NCI-H2081 (cell line): ENCODE measurements around the gene OSBPL1A.
A peak's percentile ranks its signal among the peaks of the same experiment; 100 is the strongest.
"Not testable (repeated sequence)": the region's sequence is repeated elsewhere in the genome, so short reads cannot be mapped to it uniquely, and the experiment has no call there.

Source experiments
- DNase-seq, 2 experiments: peaks; one replicate each; lab custom pipeline; 2025; lab: John Stamatoyannopoulos, UW

Gene OSBPL1A

GRCh38 chr18:24187049-24187448 is 210.6 kb downstream of the OSBPL1A start:
- no peak for DNase-seq

DNA sequence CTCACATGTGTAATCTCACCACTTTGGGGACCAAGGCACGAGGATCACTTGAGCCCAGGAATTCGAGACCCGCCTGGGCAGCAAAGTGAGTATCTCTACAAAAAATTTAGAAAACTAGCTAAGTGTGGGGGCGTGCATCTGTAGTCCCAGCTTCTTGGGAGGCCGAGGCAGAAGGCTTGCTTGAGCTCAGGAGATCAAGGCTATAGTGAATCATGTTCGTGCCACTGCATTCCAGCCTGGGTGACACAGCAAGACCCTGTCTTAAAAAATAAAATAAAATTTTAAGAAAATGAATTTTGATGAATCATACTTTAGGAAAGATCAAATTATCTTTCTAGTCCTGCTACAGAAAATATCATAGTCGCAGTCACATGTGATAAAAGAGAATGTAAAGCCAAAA is 211.8 kb downstream of the OSBPL1A start:
- no peak for DNase-seq

DNA sequence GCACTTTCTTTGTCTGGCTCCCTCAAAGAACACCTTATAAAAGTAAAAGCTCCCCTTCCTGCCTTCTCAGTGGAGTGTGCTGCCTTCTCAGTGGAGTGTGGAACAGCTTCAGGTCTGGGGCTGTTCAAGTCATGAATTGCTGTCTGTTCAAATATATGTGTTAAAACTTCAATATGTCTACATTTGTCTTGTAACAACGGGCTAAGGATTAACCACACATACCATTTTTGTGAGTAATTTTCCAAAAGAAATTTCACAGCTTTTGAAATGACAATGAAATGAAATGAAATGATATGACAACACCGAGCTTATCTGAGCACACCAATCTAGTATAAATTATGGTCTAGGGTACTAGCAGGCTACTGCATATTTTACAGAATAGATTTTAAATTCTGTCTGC is 215.8 kb downstream of the OSBPL1A start:
- no peak for DNase-seq

- DNase-seq = no peak
Observed at GRCh38 chr18:24180048-24180447, 217.6 kb downstream of the OSBPL1A start.

DNA sequence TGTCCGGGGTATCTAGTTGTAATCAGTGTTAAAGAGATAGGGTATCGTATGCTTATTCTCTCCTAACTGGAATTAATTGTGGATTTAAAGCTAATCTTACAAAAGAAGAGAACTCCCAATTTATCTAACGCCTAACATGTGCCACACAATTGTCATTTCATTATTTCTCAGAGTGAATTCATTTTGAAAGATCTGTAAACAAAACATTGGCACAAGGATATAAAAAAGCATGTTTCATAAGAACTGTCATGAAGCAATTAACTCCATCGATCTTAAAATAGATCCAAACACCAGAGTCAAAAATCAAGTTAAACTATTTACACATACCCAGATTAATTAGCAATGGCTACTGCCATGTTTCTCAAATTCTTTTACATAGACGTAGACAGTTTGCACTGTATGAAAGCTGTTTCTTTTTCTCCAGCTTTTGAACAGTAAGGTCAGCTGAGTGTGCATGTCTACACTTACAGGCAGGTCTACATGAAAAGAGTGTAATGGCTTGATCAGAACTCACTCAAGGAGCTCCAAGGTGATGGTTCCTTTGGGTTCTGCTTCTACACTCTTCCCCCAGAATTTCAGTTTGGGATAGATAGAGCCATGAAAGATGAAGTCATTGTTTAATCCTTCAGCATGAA is 220.0 kb downstream of the OSBPL1A start:
- DNase-seq = no peak

DNA sequence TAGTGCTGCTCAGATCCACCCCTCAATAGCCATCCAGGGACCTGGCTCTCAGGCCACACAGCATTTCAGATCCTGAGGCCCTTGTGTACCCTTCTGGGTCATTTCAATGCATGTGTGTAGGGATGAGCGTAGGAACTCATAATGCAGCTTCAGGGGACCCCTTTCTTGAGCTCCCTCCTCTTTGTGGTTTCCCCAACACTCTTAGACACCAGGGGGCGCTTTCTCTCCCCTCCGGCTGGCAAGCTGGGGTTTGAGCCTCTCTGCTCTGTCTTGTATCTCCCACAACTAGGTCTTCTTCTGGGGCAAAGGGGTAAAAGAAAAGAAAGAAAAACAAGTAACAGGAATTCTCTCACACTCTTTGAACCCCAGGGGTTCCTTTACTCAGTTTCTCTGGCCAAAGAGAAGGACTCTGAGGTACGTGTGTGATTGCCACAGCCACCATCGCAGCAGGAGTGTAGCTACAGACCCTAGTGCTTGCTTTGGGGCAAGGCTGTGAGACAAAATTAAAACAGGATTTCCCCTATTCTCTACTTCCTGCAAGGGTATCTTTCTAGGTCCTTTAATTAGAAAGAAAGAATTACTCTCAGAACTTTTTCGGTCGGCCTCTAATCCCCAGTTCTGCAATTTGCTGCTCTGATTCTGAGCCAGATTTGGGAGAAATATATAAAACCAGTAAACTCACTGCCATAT is 220.8 kb downstream of the OSBPL1A start:
- peak; percentile 12 to 34 for DNase-seq

GRCh38 chr18:24173997-24174396 is 223.6 kb downstream of the OSBPL1A start:
- no peak for DNase-seq

DNA sequence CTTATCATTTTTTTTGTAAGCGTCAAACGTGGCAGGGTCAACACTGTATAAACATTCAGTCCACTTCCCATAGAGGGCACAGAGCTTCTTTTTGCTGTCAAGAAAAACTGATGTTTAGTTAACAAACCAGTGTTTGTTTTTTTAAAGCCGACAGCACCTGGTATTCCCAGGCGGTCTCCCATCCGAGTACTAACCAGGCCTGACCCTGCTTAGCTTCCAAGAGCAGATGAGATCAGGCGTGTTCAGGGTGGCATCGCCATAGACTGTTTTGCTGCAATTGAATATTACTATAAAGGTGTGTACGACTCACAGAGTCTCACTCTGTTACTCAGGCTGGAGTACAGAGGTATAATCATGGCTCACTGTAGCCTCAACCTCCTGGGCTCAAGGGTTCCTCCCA is 227.3 kb downstream of the OSBPL1A start:
- DNase-seq = no peak

DNA sequence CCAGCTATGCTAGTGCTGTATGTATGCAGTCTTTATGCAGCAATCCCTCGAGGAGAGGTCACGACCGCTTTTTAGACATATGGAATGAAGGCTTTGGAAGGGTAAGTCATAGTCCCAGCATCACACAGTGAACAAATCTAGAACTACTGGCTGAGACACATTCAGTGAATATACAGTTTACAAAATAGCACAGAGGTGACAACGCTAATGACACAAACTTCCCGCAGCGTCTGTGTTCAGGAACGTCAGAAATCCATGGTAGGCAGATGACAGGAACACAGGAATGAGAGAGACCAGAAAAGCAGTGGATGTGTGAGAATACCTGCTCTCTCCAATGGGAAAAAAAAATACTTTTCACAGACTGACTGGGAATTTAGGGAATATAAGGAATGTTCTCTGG is 229.1 kb downstream of the OSBPL1A start:
- no peak for DNase-seq

DNA sequence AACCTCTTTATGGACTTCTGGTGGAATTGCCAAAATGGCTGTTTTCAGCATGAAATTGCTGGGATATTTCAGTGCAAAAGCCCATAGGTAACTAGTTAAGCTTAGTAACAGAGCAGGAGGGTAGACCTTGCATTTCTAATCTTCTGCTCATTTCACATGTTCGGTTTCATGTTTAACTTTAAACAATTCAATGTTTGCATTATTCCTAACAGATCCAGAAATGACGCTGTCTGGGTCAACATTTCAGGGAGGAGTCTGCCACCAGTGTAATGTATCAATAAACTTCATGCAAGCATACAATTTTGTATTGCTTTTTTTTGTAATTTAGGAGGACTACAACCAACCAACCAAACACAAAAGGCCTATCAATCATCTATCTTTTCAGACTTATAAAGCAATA is 236.3 kb downstream of the OSBPL1A start:
- no peak for DNase-seq

- no peak for DNase-seq
Observed at GRCh38 chr18:24160086-24160485, 237.5 kb downstream of the OSBPL1A start.

DNA sequence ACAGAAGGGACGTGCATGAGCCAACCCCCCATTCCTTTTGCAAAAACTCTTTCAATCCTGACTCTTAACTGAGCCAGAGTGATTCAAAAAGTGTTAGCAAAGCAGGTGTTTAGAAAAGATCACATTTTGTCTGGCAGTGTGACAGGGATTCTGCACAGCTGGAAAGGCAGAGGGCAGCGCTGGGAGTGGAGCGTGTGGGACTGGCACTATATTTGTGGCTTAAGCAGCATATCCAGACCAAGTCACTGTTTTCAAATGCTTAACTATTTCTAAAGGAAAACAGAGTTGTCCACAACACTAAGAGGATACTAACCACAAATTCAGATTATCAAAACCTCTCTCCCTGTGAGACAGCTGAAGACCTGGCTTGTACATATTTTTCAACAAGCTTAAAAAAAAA is 239.8 kb downstream of the OSBPL1A start:
- no peak for DNase-seq

GRCh38 chr18:24153397-24153796 is 244.2 kb downstream of the OSBPL1A start:
- no peak for DNase-seq

GRCh38 chr18:24149591-24149990 is 248.0 kb downstream of the OSBPL1A start:
- not testable (repeated sequence) for DNase-seq

DNA sequence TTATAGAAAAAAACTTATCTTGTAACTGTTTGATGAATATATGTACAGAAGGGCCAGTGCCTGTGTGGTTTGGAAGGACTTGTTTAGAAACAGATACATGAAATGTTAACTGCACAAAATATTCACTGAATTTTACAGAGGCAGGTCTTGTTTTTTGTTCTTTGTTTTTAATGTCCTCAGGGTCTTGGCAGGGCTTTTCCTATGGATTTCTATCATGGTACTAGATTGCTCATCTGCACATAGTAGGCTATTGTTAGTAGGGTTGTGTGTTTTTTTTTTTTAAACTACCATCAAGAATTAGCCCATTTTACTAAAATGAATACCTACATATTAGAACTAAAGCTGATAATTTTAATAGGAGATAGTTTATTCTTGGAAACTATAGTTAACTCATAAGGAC is 255.2 kb downstream of the OSBPL1A start:
- no peak for DNase-seq

GRCh38 chr18:24140697-24141096 is 256.9 kb downstream of the OSBPL1A start:
- DNase-seq = no peak

- DNase-seq = peak; percentile 91 to 92
Observed at GRCh38 chr18:24138789-24139616, 258.6 kb downstream of the OSBPL1A start, which contains the start of gene CABYR. Gene CABYR, plus strand, starts transcription at chr18:24139062. Its CDS starts 4,053 bp downstream, at chr18:24143115.

- no peak for DNase-seq
Observed at GRCh38 chr18:24138409-24138788, 259.2 kb downstream of the OSBPL1A start.

DNA sequence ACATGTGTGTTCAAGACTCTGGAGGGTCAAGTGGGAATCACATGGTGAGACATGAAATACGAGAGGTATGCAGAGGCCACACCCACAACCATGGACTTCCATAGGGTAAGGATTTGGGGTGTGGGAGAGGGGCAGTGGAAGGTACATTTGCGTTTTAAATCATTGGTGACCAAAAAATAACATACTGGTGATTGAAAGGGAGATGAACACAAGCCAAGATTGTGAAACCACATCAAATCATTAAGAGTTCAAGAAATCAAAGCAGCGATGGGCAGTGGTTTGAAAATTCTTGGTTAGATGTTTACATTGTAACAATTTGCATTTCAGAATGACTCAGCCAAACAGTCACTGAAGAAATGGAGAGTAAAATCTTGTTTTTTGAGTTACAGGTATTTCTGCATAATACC is 260.7 kb downstream of the OSBPL1A start:
- no peak for DNase-seq

DNA sequence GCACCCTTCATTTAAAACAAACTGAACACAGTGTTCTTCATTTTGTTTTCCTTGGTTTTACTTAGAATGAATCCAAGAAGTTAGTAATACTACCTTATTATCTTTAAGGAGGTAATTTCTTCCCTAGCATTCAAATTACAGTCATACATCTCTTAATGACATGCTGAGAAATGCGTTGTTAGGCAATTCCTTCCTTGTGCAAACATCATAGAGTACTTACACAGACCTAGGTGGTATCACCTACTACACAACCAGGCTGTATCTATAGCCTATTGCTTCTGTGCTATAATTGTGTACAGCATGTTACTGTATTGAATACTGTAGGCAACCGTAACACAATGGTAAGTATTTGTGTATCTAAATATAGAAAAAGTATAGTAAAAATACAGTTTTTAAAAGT is 267.1 kb downstream of the OSBPL1A start:
- DNase-seq = peak in 1 of 2 experiments; percentile 21

- DNase-seq = no peak
Observed at GRCh38 chr18:24128700-24129099, 268.9 kb downstream of the OSBPL1A start.

DNA sequence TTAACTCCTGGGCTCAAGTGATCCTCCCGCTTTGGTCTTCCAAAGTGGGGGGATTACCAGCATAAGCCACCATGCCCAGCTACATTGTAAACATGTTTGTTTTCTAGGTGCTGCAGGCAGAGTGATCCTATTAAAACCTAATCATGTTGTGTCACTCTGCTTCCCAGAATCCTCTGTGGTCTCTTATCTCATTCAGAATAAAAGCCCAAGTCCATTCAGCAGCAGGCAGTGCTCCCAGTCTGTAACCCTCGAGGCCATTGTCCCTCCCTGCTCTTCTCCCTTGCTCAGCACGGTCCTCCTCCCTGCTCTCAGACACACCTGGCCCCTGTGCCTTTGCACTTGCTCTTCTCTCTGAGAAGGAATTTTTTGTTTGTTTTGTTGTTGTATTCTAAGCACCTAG is 269.9 kb downstream of the OSBPL1A start:
- DNase-seq = no peak
